ENCODE data around the gene HOXA7. TPM values are rescaled to one million over a fixed set of nuclear protein-coding genes. Genes with fewer than 3 reads are reported as not detected.

The HOXA7 gene
- total and polyA plus RNA-seq, 10 of the 15 experiments (the other 5 are each of a cell fraction or from before 2014, with no cell fraction given): not detected

DNA sequence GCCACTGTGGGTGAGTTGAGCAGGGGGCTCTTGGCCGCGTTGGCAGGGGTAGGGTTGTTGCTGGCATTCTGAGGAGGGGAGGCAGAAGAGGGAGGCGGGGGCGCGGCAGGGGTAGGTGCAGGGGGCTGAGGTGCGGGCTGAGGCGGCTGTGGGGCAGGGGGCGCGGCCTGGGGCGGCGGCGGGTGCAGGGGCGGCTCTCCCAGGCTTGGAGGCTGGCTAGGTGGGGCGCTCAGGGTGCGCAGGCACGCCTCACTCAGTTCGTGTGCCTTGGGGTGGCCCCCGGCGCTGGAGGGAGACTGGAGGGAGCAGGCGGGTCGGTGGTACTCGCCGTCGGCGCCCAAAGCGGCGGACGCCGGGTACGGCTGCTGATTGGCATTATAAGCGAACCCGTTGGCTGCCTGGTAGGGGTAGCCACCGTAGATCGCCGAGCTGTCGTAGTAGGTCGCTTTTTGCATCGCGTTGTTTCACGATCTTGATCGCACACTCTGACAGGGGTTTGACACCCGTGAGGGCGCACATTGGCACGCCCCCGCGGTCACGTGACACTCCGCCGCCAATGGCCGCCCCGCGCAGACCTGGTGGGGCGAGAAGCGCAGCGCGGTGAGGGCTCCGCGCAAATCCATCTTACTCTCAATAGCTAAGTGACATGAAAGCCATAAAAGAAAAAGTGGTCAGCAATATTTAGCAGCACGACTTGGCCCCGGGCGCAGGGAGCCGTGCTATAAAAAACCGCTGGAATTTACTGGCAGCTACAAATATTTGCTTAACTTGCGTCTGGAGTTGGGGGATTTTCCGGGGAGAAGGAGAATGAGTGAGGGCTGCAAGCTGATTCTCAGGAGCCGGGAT is 46.1 kb downstream of the HOXA7 start:
- Histone ChIP-seq H4K20me1 (ENCODE audit: control insufficient read depth, insufficient read depth) (no peaks in the 10 kb centered on the region), H3K4me2 (ENCODE audit: control insufficient read depth, insufficient read depth) (no peak overlapping the region), H3K9ac (ENCODE audit: control insufficient read depth, insufficient read depth, low read length) (no peak overlapping the region), H3K27ac (ENCODE audit: control insufficient read depth, insufficient read depth) (no peak overlapping the region), H3K36me3 (ENCODE audit: control insufficient read depth in 2 of 2, insufficient read depth in 2 of 2, low read length in 1 of 2) (no peaks in the 10 kb centered on the region), H3K79me2 (ENCODE audit: control insufficient read depth, insufficient read depth, low read length) (no peaks in the 10 kb centered on the region), H2AFZ (ENCODE audit: control insufficient read depth, low read depth, low read length) (no peak overlapping the region), H3K4me3 (no peak overlapping the region), H3K27me3 (replicated peaks in 1 of 2; ENCODE audit: control insufficient read depth in 2 of 2, insufficient read depth in 2 of 2, low read length in 1 of 2) (no peaks in the 10 kb centered on the region; a peak in 1 of 4 replicates), H3K4me1 (ENCODE audit: control insufficient read depth, insufficient read depth, low read length) (no peaks in the 10 kb centered on the region), H3K9me3 (replicated peaks; ENCODE audit: control insufficient read depth, insufficient read depth, low read length) (no peaks in the 10 kb centered on the region; the same call in 2 of the 3 replicates)
- ChIA-PET POLR2A (no interaction called here), CTCF (no interaction called here), SMC1A (ENCODE audit: uncharacterized antibody, unreplicated experiment) (no interaction called here), RAD21 (ENCODE audit: unreplicated experiment) (no interaction called here)
- BruUV-seq (replicated peaks): no TSS peak
- TF ChIP-seq SRF (IDR thresholded peaks at IDR 0.05; ENCODE audit: low read depth in 2 of 2, low read length in 2 of 2) (no peak), NR2C2 (IDR thresholded peaks at IDR 0.05; ENCODE audit: borderline replicate concordance, control insufficient read depth, insufficient read length, low read depth) (no peak), MYB (IDR thresholded peaks at IDR 0.05; ENCODE audit: borderline replicate concordance, low read depth, low read length) (no peak)
- TF ChIP-seq, protein P1, sequence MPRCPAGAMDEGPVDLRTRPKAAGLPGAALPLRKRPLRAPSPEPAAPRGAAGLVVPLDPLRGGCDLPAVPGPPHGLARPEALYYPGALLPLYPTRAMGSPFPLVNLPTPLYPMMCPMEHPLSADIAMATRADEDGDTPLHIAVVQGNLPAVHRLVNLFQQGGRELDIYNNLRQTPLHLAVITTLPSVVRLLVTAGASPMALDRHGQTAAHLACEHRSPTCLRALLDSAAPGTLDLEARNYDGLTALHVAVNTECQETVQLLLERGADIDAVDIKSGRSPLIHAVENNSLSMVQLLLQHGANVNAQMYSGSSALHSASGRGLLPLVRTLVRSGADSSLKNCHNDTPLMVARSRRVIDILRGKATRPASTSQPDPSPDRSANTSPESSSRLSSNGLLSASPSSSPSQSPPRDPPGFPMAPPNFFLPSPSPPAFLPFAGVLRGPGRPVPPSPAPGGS (IDR thresholded peaks at IDR 0.05; ENCODE audit: borderline replicate concordance, insufficient read depth, low read depth, low read length, poor library complexity, severe bottlenecking): peak; percentile 66
- FAIRE-seq (no peak), ATAC-seq (no peak), DNase-seq (ENCODE audit: low read depth, low spot score) (no peak)
- in situ Hi-C loops (cut with MboI): no loop called here
- WGBS (ENCODE audit: insufficient coverage, insufficient replicate concordance, low lambda C conversion rate, missing lambda C conversion rate): 81% methylated on average over 51 of the region's 66 CpGs
- intact Hi-C loops (cut with micrococcal nuclease; ENCODE audit: unreplicated experiment): no loop called here
